ENCODE data around the gene FAM89A. TPM values are rescaled to one million over a fixed set of nuclear protein-coding genes. Genes with fewer than 3 reads are reported as not detected.

The FAM89A gene
- total RNA-seq, 4 donors from 2014 or later: 8.0 to 27.0 (median 17.1) TPM

DNA sequence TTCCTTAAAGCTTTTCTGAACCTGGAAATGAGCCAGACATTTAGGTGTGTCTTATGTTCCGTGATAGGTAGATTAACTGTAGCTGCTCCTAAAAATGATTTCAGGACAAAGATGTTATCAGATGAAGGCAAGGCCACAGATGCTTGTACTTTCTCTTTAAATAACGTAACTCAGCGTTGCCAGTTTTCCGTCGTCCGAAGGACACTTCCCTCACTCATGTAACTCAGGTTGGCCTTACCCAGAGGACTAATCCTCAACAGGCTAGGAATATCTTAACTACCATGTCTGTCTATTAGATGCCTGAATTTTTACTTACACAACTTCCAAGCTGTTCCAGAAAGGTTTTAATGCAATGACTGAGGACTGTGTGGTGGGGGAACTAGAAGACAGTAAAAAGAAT lies 35.4 kb upstream of the FAM89A start:
- DNase-seq: no peak
- no peak overlapping the region for H3K4me3 ChIP-seq (replicated peaks in 1 of 3)
- H3K4me1 ChIP-seq: no peaks in the 10 kb centered on the region
- no peak overlapping the region for H3K27ac ChIP-seq
- no peaks in the 10 kb centered on the region for H3K36me3 ChIP-seq
- WGBS, 2 donors: 81 to 90% methylated on average over 6 of the region's 6 CpGs
- H3K27me3 ChIP-seq: no peaks in the 10 kb centered on the region
- TF ChIP-seq, protein P1, sequence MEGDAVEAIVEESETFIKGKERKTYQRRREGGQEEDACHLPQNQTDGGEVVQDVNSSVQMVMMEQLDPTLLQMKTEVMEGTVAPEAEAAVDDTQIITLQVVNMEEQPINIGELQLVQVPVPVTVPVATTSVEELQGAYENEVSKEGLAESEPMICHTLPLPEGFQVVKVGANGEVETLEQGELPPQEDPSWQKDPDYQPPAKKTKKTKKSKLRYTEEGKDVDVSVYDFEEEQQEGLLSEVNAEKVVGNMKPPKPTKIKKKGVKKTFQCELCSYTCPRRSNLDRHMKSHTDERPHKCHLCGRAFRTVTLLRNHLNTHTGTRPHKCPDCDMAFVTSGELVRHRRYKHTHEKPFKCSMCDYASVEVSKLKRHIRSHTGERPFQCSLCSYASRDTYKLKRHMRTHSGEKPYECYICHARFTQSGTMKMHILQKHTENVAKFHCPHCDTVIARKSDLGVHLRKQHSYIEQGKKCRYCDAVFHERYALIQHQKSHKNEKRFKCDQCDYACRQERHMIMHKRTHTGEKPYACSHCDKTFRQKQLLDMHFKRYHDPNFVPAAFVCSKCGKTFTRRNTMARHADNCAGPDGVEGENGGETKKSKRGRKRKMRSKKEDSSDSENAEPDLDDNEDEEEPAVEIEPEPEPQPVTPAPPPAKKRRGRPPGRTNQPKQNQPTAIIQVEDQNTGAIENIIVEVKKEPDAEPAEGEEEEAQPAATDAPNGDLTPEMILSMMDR (IDR thresholded peaks at IDR 0.05): no peak
- no peaks in the 10 kb centered on the region for H3K9me3 ChIP-seq
- intact Hi-C loops (cut with DNase I): no loop called here

DNA sequence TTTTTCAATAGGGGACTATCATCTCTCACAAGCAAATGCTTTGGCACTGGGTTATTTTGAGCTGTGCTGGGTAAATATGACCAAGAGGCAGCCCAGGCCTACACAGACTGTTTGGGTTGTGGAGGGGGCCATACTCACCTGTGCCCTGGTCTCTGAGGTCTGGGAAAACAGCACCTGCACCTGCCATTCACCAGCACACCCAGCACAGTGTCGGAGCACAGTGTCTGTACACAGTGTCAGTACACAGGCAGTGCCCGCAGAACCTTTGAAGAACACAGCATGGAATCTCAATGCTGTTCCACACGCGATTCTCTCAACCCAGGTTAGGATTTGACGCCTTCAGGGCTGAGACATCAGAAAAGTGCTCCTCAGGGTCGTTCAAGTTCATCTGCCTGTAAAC lies 35.0 kb upstream of the FAM89A start:
- intact Hi-C loops (cut with DNase I): no loop called here
- no peak for TF ChIP-seq POLR2A (IDR thresholded peaks at IDR 0.05)
- TF ChIP-seq, protein P1 (IDR thresholded peaks at IDR 0.05): no peak
- H3K4me1 ChIP-seq: no peaks in the 10 kb centered on the region
- 77 to 85% methylated on average over 6 of the region's 6 CpGs for WGBS, 2 donors
- H3K36me3 ChIP-seq: no peaks in the 10 kb centered on the region
- no peaks in the 10 kb centered on the region for H3K9me3 ChIP-seq
- H3K27me3 ChIP-seq: no peaks in the 10 kb centered on the region
- DNase-seq: no peak
- no peak overlapping the region for H3K27ac ChIP-seq
- H3K4me3 ChIP-seq (replicated peaks in 1 of 3): no peak overlapping the region

DNA sequence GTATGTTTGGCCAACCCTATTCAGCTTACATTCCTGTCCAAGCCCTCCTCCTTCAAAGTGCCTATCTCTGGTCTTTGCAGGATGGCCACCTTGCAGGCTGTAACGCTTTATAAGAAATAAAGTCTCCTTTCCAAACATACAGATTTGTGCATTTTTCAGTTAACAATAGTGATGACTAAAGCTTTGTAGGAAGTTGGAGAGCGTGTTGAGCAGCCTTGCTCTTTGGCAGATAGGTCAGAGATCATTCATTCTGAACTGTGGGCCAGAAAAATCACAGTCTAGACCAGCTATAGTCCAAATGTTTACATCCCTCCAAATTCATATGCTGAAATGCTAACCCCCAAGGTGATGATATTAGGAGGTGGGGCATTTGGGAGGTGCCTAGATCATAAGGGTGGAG lies 34.0 kb upstream of the FAM89A start:
- TF ChIP-seq, protein P1 (IDR thresholded peaks at IDR 0.05): no peak
- no peak for TF ChIP-seq POLR2A (IDR thresholded peaks at IDR 0.05)
- Histone ChIP-seq H3K4me3 (replicated peaks in 1 of 3) (no peak overlapping the region), H3K4me1 (no peaks in the 10 kb centered on the region), H3K27ac (no peak overlapping the region), H3K9me3 (no peaks in the 10 kb centered on the region), H3K27me3 (no peaks in the 10 kb centered on the region), H3K36me3 (no peaks in the 10 kb centered on the region)
- 94 to 95% methylated on average over 2 of the region's 2 CpGs for WGBS, 2 donors
- DNase-seq: no peak
- intact Hi-C loops (cut with DNase I): no loop called here

DNA sequence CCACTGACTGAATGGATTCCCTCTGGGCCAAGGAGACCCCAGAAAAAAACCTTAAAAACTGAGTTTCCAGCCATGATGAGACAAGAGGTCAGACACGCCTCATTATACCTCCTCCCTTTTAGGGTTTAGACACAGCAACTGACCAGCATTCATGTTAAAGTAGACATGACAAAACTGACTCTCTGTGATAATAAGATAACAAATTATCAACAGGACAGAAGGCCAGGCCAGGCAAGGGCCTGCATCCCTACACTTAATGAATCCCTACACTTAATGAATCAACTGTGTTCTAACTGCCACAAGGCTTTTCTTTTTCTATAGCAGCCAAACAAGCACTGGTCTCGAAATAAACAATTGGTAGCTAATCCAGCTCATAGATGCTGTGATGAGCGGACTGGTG lies 33.3 kb upstream of the FAM89A start:
- Histone ChIP-seq H3K36me3 (no peaks in the 10 kb centered on the region), H3K9me3 (no peaks in the 10 kb centered on the region), H3K4me1 (no peaks in the 10 kb centered on the region), H3K4me3 (replicated peaks in 1 of 3) (no peak overlapping the region), H3K27ac (no peak overlapping the region), H3K27me3 (no peaks in the 10 kb centered on the region)
- intact Hi-C loops (cut with DNase I): no loop called here
- TF ChIP-seq, protein P1 (IDR thresholded peaks at IDR 0.05): no peak
- no peak for TF ChIP-seq POLR2A (IDR thresholded peaks at IDR 0.05)
- WGBS, 2 donors: 97 to 98% methylated on average over 3 of the region's 3 CpGs
- DNase-seq: no peak

DNA sequence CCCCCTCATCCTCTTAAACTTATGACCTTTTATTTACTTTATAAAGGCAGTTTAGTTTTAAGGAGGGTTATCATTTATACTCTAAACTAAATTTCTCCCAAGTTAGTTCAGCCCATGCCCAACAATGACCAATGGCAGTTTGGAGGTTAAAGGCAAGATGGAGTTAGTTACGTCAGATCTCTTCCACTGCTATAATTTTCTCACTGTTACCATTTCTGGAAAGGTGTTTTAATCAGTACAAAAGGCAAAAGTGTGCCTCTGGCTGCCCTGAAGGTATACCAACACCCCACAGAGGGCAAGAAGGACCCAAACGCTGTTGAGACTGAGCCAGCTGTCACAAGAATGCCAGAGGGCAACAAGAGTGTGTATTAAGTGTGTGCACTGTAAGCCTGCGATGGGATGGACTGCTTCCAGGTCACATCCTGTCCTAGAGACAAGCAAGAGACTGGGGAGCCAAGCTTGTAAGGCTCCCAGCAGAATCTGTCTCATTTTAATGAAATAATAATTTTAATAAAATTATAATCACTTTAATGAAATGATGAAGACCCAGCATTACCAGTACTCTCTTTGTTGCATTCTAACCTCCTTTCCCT lies 32.5 kb upstream of the FAM89A start:
- Histone ChIP-seq H3K9me3 (no peaks in the 10 kb centered on the region), H3K36me3 (no peaks in the 10 kb centered on the region), H3K27me3 (no peaks in the 10 kb centered on the region), H3K27ac (no peak overlapping the region), H3K4me3 (replicated peaks in 1 of 3) (no peak overlapping the region), H3K4me1 (no peaks in the 10 kb centered on the region)
- WGBS, 2 donors: 51 to 54% methylated on average over 3 of the region's 3 CpGs
- DNase-seq: peak in 1 of 2 donors; percentile 3
- intact Hi-C loops (cut with DNase I): no loop called here
- TF ChIP-seq POLR2A (IDR thresholded peaks at IDR 0.05): no peak
- TF ChIP-seq, protein P1 (IDR thresholded peaks at IDR 0.05): no peak

Data from thyroid gland (tissue), 4 donors.